DND-41 (cell line): ENCODE results near the gene OLFML1.

Experiments
- ATAC-seq: fragments of 200-7000 bp; cut with Tn5 transposase; 3 replicates; pipeline ENCODE4 v1.9.1; 2021; ENCODE audit warnings: low read depth; ENCODE audit not compliant: insufficient read depth
- DNase-seq: peaks from one replicate; pipeline ENCODE4 v3.0.0-alpha.2; 2020
- H2AFZ ChIP-seq: 2 replicates; pipeline ENCODE4 v1.6.0; 2012; ENCODE audit warnings: low read depth, low read length
- H3K27ac ChIP-seq: 2 replicates; pipeline ENCODE4 v1.5.1; 2012; ENCODE audit warnings: low read length, inconsistent platforms
- H3K27me3 ChIP-seq: fragments of 200-600 bp; sonication (generic); 2 replicates; pipeline ENCODE4 v1.6.0; 2012; ENCODE audit warnings: low read length, mild to moderate bottlenecking, inconsistent platforms; ENCODE audit not compliant: insufficient read depth, poor library complexity
- H3K36me3 ChIP-seq: 2 replicates; pipeline ENCODE4 v1.5.1; 2012; ENCODE audit warnings: low read length, inconsistent platforms; ENCODE audit not compliant: insufficient read depth
- H3K4me1 ChIP-seq: 2 replicates; pipeline ENCODE4 v1.5.1; 2012; ENCODE audit warnings: mild to moderate bottlenecking, low read length; ENCODE audit not compliant: insufficient read depth
- H3K4me2 ChIP-seq: 2 replicates; pipeline ENCODE4 v1.6.0; 2012; ENCODE audit warnings: mild to moderate bottlenecking, moderate library complexity, low read length, inconsistent platforms; ENCODE audit not compliant: insufficient read depth
- H3K4me3 ChIP-seq, 2 experiments: fragments of 200-600 bp in 1 of 2; shearing (Covaris generic) in 1 of 2; 2 replicates each; pipeline ENCODE4 v1.5.1; 2012 to 2016; ENCODE audit warnings: inconsistent platforms in 2 of 2, low read length in 2 of 2, mild to moderate bottlenecking in 2 of 2, low read depth in 1 of 2, moderate library complexity in 1 of 2
- H3K79me2 ChIP-seq: 2 replicates; pipeline ENCODE4 v1.6.0; 2012; ENCODE audit warnings: low read length, inconsistent platforms; ENCODE audit not compliant: insufficient read depth
- H3K9ac ChIP-seq: 2 replicates; pipeline ENCODE4 v1.6.0; 2012; ENCODE audit warnings: low read depth, mild to moderate bottlenecking, inconsistent platforms, low read length, moderate library complexity
- H3K9me3 ChIP-seq: 2 replicates; pipeline ENCODE4 v1.5.1; 2012; ENCODE audit warnings: low read length, moderate library complexity, mild to moderate bottlenecking, inconsistent platforms; ENCODE audit not compliant: insufficient read depth, severe bottlenecking
- H4K20me1 ChIP-seq: 2 replicates; pipeline ENCODE4 v1.6.0; 2012; ENCODE audit warnings: low read length; ENCODE audit not compliant: insufficient read depth
- EZH2 ChIP-seq: IDR thresholded peaks from 3 replicates; pipeline ENCODE4 v1.6.1; 2012; ENCODE audit warnings: borderline replicate concordance, low read depth, mild to moderate bottlenecking, moderate library complexity, low read length, inconsistent platforms; ENCODE audit not compliant: severe bottlenecking
- TF ChIP-seq, protein P1 (sequence below): IDR thresholded peaks from 2 replicates; pipeline ENCODE4 v1.5.1; 2012; ENCODE audit warnings: borderline replicate concordance, low read length, moderate library complexity, mild to moderate bottlenecking; ENCODE audit not compliant: poor library complexity, severe bottlenecking; ENCODE audit errors: extremely low read depth

The OLFML1 gene

DNA sequence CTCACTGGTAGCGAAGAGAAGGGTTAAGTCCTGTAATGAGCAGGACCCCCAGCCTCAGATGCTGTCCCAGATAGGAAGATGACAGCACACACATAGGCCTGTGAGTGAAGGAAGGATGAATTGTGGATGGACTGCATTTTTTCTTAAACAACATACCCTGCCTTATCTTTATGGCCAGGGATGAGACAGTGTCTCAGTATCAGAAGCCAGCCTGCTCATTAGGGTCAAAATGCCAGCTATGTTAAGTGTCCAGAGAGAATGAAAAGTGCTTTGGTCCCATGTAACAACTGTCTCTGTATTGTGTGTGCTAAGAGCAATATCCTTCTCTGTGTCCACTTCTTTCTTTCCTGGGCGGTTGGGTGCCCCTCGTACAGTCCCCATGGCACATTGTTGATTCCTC lies 58.7 kb downstream of the OLFML1 start:
- Histone ChIP-seq H3K79me2 (no peaks in the 10 kb centered on the region), H3K9ac (no peak overlapping the region), H3K9me3 (no peaks in the 10 kb centered on the region), H3K27ac (no peak overlapping the region), H4K20me1 (peaks cover 3% of the 10 kb centered on the region; the same call in 1 of the 2 replicates), H3K36me3 (no peaks in the 10 kb centered on the region), H3K4me2 (no peak overlapping the region), H3K4me1 (no peaks in the 10 kb centered on the region), H3K4me3 (no peak overlapping the region), H3K27me3 (peaks cover 15% of the 10 kb centered on the region), H2AFZ (no peak overlapping the region)
- no peak for DNase-seq
- ATAC-seq = no peak
- TF ChIP-seq, protein P1, sequence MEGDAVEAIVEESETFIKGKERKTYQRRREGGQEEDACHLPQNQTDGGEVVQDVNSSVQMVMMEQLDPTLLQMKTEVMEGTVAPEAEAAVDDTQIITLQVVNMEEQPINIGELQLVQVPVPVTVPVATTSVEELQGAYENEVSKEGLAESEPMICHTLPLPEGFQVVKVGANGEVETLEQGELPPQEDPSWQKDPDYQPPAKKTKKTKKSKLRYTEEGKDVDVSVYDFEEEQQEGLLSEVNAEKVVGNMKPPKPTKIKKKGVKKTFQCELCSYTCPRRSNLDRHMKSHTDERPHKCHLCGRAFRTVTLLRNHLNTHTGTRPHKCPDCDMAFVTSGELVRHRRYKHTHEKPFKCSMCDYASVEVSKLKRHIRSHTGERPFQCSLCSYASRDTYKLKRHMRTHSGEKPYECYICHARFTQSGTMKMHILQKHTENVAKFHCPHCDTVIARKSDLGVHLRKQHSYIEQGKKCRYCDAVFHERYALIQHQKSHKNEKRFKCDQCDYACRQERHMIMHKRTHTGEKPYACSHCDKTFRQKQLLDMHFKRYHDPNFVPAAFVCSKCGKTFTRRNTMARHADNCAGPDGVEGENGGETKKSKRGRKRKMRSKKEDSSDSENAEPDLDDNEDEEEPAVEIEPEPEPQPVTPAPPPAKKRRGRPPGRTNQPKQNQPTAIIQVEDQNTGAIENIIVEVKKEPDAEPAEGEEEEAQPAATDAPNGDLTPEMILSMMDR = no peak
- TF ChIP-seq EZH2 = no peak

DNA sequence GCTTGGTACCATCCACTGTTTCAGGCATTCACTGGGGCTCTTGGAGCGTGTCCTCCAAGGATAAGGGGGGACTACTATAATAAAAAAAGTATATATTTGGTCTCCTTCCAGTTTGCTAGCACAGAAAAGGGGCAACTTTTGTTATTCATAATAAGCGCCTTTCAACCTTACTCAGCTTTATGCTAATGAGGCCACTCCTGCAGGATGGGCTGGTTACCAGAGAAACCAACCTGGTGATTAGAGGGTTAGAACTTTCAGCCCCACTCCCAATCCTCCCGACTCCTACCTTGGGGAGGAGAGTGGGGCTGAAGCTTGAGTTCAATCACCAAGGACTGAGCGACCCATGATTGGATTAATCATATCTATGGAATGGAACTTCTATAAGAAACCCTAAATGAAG lies 60.3 kb downstream of the OLFML1 start:
- no peak overlapping the region for H2AFZ ChIP-seq
- H3K9me3 ChIP-seq = no peaks in the 10 kb centered on the region
- no peak overlapping the region for H3K4me2 ChIP-seq
- no peaks in the 10 kb centered on the region for H3K79me2 ChIP-seq
- H3K27me3 ChIP-seq = peaks cover 15% of the 10 kb centered on the region
- TF ChIP-seq EZH2 = no peak
- TF ChIP-seq, protein P1 = no peak
- H3K9ac ChIP-seq = no peak overlapping the region
- peaks cover 3% of the 10 kb centered on the region; the same call in 1 of the 2 replicates for H4K20me1 ChIP-seq
- no peak overlapping the region for H3K4me3 ChIP-seq
- H3K27ac ChIP-seq = no peak overlapping the region
- DNase-seq (no peak), ATAC-seq (no peak)
- no peaks in the 10 kb centered on the region for H3K36me3 ChIP-seq
- H3K4me1 ChIP-seq = no peaks in the 10 kb centered on the region

DNA sequence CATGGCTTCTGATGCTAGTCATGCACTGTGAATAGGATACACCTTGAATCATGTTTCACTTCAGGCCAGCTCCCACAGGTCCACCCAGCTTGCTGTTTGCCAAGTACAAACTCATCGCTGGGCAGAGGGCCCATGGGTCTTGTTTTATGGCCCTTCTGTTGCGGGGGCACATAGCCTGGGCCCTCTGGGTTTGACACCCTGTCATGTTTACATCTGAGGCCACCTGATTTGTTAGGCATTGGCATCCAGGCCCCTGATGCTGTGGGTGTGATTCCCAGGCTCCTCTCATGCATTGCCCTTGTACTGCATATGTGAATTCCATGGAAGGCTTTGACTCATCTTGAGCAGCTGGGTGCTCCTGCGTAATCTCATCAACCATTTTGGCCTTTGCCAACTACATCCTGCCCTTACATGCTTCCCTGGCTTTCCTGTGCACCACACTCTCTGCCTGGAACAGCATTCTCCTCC lies 61.1 kb downstream of the OLFML1 start:
- H3K27ac ChIP-seq = no peak overlapping the region
- no peak for DNase-seq
- TF ChIP-seq EZH2 = no peak
- TF ChIP-seq, protein P1 = no peak
- no peak overlapping the region for H3K4me3 ChIP-seq
- no peaks in the 10 kb centered on the region for H3K36me3 ChIP-seq
- H3K4me2 ChIP-seq = no peak overlapping the region
- no peak overlapping the region for H2AFZ ChIP-seq
- ATAC-seq = no peak
- no peaks in the 10 kb centered on the region for H3K4me1 ChIP-seq
- peaks cover 15% of the 10 kb centered on the region for H3K27me3 ChIP-seq
- H3K9me3 ChIP-seq = no peaks in the 10 kb centered on the region
- no peaks in the 10 kb centered on the region for H3K79me2 ChIP-seq
- H4K20me1 ChIP-seq = peaks cover 3% of the 10 kb centered on the region; the same call in 1 of the 2 replicates
- no peak overlapping the region for H3K9ac ChIP-seq

DNA sequence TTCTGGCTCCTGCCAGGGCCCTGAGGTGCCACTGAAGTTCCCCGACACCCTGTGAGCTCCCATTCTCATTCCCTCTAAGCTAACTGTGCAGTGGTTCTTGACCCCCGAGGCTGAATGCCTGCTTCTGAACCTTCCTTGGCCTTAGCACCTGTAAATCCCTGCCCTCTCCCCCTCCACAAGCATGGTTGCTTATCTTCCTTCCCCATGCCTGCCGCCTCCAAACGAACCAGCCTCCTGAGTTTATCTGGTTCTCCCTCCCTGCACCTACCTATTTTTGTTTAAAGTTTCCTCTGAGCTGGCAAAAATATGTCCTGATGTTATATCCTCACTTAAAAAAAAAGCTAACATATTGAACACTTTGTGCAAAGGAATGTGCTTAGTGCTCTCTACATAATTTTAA lies 62.4 kb downstream of the OLFML1 start:
- TF ChIP-seq, protein P1 = no peak
- no peak for TF ChIP-seq EZH2
- no peaks in the 10 kb centered on the region for H3K4me1 ChIP-seq
- ATAC-seq (no peak), DNase-seq (no peak)
- H2AFZ ChIP-seq = no peak overlapping the region
- no peak overlapping the region for H3K27ac ChIP-seq
- no peaks in the 10 kb centered on the region for H3K79me2 ChIP-seq
- no peaks in the 10 kb centered on the region for H3K9me3 ChIP-seq
- peaks cover 3% of the 10 kb centered on the region; the same call in 1 of the 2 replicates for H4K20me1 ChIP-seq
- no peak overlapping the region for H3K9ac ChIP-seq
- H3K27me3 ChIP-seq = peaks cover 18% of the 10 kb centered on the region
- no peaks in the 10 kb centered on the region for H3K36me3 ChIP-seq
- H3K4me2 ChIP-seq = no peak overlapping the region
- H3K4me3 ChIP-seq = no peak overlapping the region
